IMR-90 (cell line): ENCODE measurements around the gene RTL5. TPM values are rescaled to one million over a fixed set of nuclear protein-coding genes. Genes with fewer than 3 reads are reported as not detected.
A peak's percentile ranks its signal among the peaks of the same experiment; 100 is the strongest.

ENCODE experiments used
- ATAC-seq: fragments of 200-7000 bp; cut with Tn5 transposase; 2 replicates; pipeline ENCODE4 v1.9.1; 2020; ENCODE audit warnings: low read depth, mild to moderate bottlenecking, moderate library complexity
- BruUV-seq: library from RNA; stranded (reverse); fragments of 400-500 nt; replicated peaks from 2 replicates; lab custom pipeline; 2021; lab: Mats Ljungman, UMichigan
- CTCF ChIA-PET: fragments of 300-600 bp; formaldehyde crosslinking; extraction: SDS; loops from one replicate; lab custom pipeline; 2021; ENCODE audit warnings: antibody characterized with exemption; lab: Yijun Ruan, JAX
- POLR2A ChIA-PET: fragments of 300-600 bp; sonication (Branson Sonifier 250); formaldehyde crosslinking; loops from one replicate; lab custom pipeline; 2022; ENCODE audit warnings: antibody characterized with exemption; ENCODE audit not compliant: unreplicated experiment; lab: Charles Lee
- DNase-seq: peaks from one replicate; pipeline ENCODE4 v3.0.0; 2013
- H2AFZ ChIP-seq: replicated peaks from 2 replicates; pipeline ENCODE3; 2013; ENCODE audit warnings: low read length, mild to moderate bottlenecking; ENCODE audit not compliant: poor library complexity
- H2AK5ac ChIP-seq: 2 replicates; pipeline ENCODE4 v1.6.1; 2013; ENCODE audit warnings: low read depth, low read length, inconsistent platforms
- H2AK9ac ChIP-seq: replicated peaks from 2 replicates; pipeline ENCODE3; 2013; ENCODE audit warnings: mild to moderate bottlenecking, low read depth, low read length, moderate library complexity; ENCODE audit not compliant: poor library complexity
- H2BK120ac ChIP-seq: 2 replicates; pipeline ENCODE4 v1.6.1; 2013; ENCODE audit warnings: low read depth, low read length, inconsistent platforms
- H2BK15ac ChIP-seq: 3 replicates; pipeline ENCODE4 v1.6.1; 2013; ENCODE audit warnings: low read depth, low read length, inconsistent platforms
- H2BK20ac ChIP-seq: 2 replicates; pipeline ENCODE4 v1.6.1; 2013; ENCODE audit warnings: low read depth, mild to moderate bottlenecking, inconsistent platforms, low read length, moderate library complexity
- H2BK5ac ChIP-seq: 2 replicates; pipeline ENCODE4 v1.6.1; 2013; ENCODE audit warnings: mild to moderate bottlenecking, low read depth, low read length, inconsistent platforms; ENCODE audit not compliant: poor library complexity, severe bottlenecking
- H3K14ac ChIP-seq: replicated peaks from 2 replicates; pipeline ENCODE4 v1.6.1; 2013; ENCODE audit warnings: low read depth, low read length, inconsistent platforms
- H3K18ac ChIP-seq: 2 replicates; pipeline ENCODE4 v1.6.1; 2013; ENCODE audit warnings: low read depth, low read length, control low read depth
- H3K23ac ChIP-seq: 2 replicates; pipeline ENCODE4 v1.6.1; 2013; ENCODE audit warnings: low read depth, low read length, inconsistent platforms
- H3K27ac ChIP-seq: 2 replicates; pipeline ENCODE4 v1.5.1; 2013; ENCODE audit warnings: mild to moderate bottlenecking, control low read depth, low read length; ENCODE audit not compliant: insufficient read depth
- H3K27me3 ChIP-seq: 2 replicates; pipeline ENCODE4 v1.6.1; 2013; ENCODE audit warnings: low read length; ENCODE audit not compliant: control insufficient read depth, insufficient read depth
- H3K36me3 ChIP-seq: 2 replicates; pipeline ENCODE4 v1.6.1; 2013; ENCODE audit warnings: low read length, mixed read lengths; ENCODE audit not compliant: control insufficient read depth, insufficient read depth
- H3K4ac ChIP-seq: 2 replicates; pipeline ENCODE4 v1.6.1; 2013; ENCODE audit warnings: low read depth, low read length, inconsistent platforms
- H3K4me1 ChIP-seq: 2 replicates; pipeline ENCODE4 v1.6.1; 2013; ENCODE audit warnings: low read length, mixed read lengths; ENCODE audit not compliant: control insufficient read depth, insufficient read depth
- H3K4me2 ChIP-seq: 2 replicates; pipeline ENCODE4 v1.6.1; 2013; ENCODE audit warnings: low read depth, mild to moderate bottlenecking, control low read depth, low read length, moderate library complexity
- H3K4me3 ChIP-seq: 2 replicates; pipeline ENCODE4 v1.5.1; 2013; ENCODE audit warnings: low read depth, mild to moderate bottlenecking, control low read depth, low read length, moderate library complexity; ENCODE audit not compliant: insufficient read depth
- H3K56ac ChIP-seq: 2 replicates; pipeline ENCODE4 v1.6.1; 2013; ENCODE audit warnings: low read length, inconsistent platforms; ENCODE audit not compliant: insufficient read depth; ENCODE audit errors: extremely low read depth
- H3K79me1 ChIP-seq, 2 experiments: 2 replicates each; pipeline ENCODE4 v1.6.1; 2013; ENCODE audit warnings: low read length in 2 of 2, inconsistent platforms in 1 of 2, low read depth in 1 of 2
- H3K9ac ChIP-seq: 2 replicates; pipeline ENCODE4 v1.6.1; 2013; ENCODE audit warnings: low read depth, low read length, control low read depth
- H3K9me1 ChIP-seq: 2 replicates; pipeline ENCODE4 v1.6.1; 2013; ENCODE audit warnings: low read length, inconsistent platforms; ENCODE audit not compliant: insufficient read depth
- H3K9me3 ChIP-seq: 2 replicates; pipeline ENCODE4 v1.6.1; 2013; ENCODE audit warnings: low read length; ENCODE audit not compliant: control insufficient read depth, insufficient read depth
- H4K20me1 ChIP-seq: 2 replicates; pipeline ENCODE4 v1.6.1; 2013; ENCODE audit warnings: low read length, inconsistent platforms; ENCODE audit not compliant: insufficient read depth
- H4K5ac ChIP-seq: 2 replicates; pipeline ENCODE4 v1.6.1; 2013; ENCODE audit warnings: mild to moderate bottlenecking, low read depth, low read length, control low read depth
- H4K8ac ChIP-seq, 2 experiments: 2 replicates each; pipeline ENCODE4 v1.6.1; 2013; ENCODE audit warnings: low read depth in 2 of 2, low read length in 2 of 2, control low read depth in 1 of 2, inconsistent platforms in 1 of 2
- H4K91ac ChIP-seq: 2 replicates; pipeline ENCODE4 v1.6.1; 2013; ENCODE audit warnings: low read depth, low read length, inconsistent platforms; ENCODE audit not compliant: insufficient read depth
- BHLHE40 ChIP-seq: fragments of 150-350 bp; IDR thresholded peaks from 2 replicates; pipeline ENCODE4 v1.6.1; 2016; ENCODE audit warnings: mild to moderate bottlenecking, low read depth, low read length
- CEBPB ChIP-seq: IDR thresholded peaks from 2 replicates; pipeline ENCODE4 v1.6.1; 2012; ENCODE audit warnings: low read depth, low read length, improper control_type of control experiment
- CHD1 ChIP-seq: IDR thresholded peaks from 2 replicates; pipeline ENCODE4 v1.6.1; 2012; ENCODE audit warnings: low read depth, low read length, improper control_type of control experiment
- CTCF ChIP-seq: conservative IDR thresholded peaks from 2 replicates; pipeline ENCODE4 v1.5.1; 2012; ENCODE audit warnings: mild to moderate bottlenecking, low read depth, low read length, improper control_type of control experiment
- ELK1 ChIP-seq: fragments of 150-350 bp; IDR thresholded peaks from 2 replicates; pipeline ENCODE4 v1.6.1; 2016; ENCODE audit warnings: low read depth, mild to moderate bottlenecking, low read length, moderate library complexity, borderline replicate concordance
- FOS ChIP-seq: fragments of 150-350 bp; IDR thresholded peaks from 2 replicates; pipeline ENCODE4 v1.6.1; 2016; ENCODE audit warnings: low read depth, low read length
- MAFK ChIP-seq: IDR thresholded peaks from 2 replicates; pipeline ENCODE4 v1.6.1; 2012; ENCODE audit warnings: low read depth, low read length, improper control_type of control experiment
- MXI1 ChIP-seq: IDR thresholded peaks from 2 replicates; pipeline ENCODE4 v1.6.1; 2012; ENCODE audit warnings: low read depth, mild to moderate bottlenecking, low read length, moderate library complexity, borderline replicate concordance
- NFE2L2 ChIP-seq: fragments of 150-350 bp; IDR thresholded peaks from 2 replicates; pipeline ENCODE4 v1.6.1; 2016; ENCODE audit warnings: low read depth, mild to moderate bottlenecking, low read length
- POLR2A ChIP-seq: IDR thresholded peaks from 2 replicates; pipeline ENCODE4 v1.6.1; 2012; ENCODE audit warnings: mild to moderate bottlenecking, low read depth, low read length
- RAD21 ChIP-seq: IDR thresholded peaks from 2 replicates; pipeline ENCODE4 v1.6.1; 2012; ENCODE audit warnings: low read length, improper control_type of control experiment
- RCOR1 ChIP-seq: IDR thresholded peaks from 2 replicates; pipeline ENCODE4 v1.6.1; 2012; ENCODE audit warnings: mild to moderate bottlenecking, low read length, improper control_type of control experiment; ENCODE audit not compliant: insufficient replicate concordance
- RFX5 ChIP-seq: IDR thresholded peaks from 2 replicates; pipeline ENCODE4 v1.8.0; 2012; ENCODE audit warnings: low read depth, mild to moderate bottlenecking, low read length, moderate library complexity
- USF2 ChIP-seq: fragments of 150-350 bp; IDR thresholded peaks from 2 replicates; pipeline ENCODE4 v1.6.1; 2017; ENCODE audit warnings: mild to moderate bottlenecking, antibody characterized with exemption, low read length, low read depth
- WGBS, 2 experiments: methylation state at CpG; one replicate each; pipeline versions ENCODE4 v1.1.5 to v1.1.7; 2013; ENCODE audit warnings: missing lambda C conversion rate in 2 of 2; ENCODE audit not compliant: insufficient read length in 1 of 2; ENCODE audit errors: extremely low coverage in 2 of 2; 5-methylcytosine and 5-hydroxymethylcytosine counted together
- dilution Hi-C: fragments of 300-500 bp; cut with HindIII; formaldehyde crosslinking; loops from one replicate; pipeline ENCODE4 v1.14.3; 2018; ENCODE audit warnings: low sequenced_read_pairs; ENCODE audit not compliant: unreplicated experiment
- in situ Hi-C: fragments of 300-500 bp; cut with MboI; formaldehyde crosslinking; loops from 3 replicates; pipeline ENCODE4 v1.14.3; 2019; ENCODE audit warnings: low sequenced_read_pairs, inconsistent platforms, mixed read lengths
- intact Hi-C: fragments of 100-400 bp; cut with micrococcal nuclease; formaldehyde crosslinking; loops from 2 replicates; pipeline ENCODE4 v1.10.0; 2022
- polyA plus RNA-seq, 3 experiments: library from polyadenylated mRNA; depleted of rRNA; stranded (reverse); fragments of >200 nt; gene quantifications; 2 replicates each; pipeline ENCODE4 v1.2.3, GENCODE V29; 2012; ENCODE audit warnings: low replicate concordance in 1 of 3
- total RNA-seq: library from RNA; depleted of rRNA; stranded (reverse); fragments of >200 nt; gene quantifications from 2 replicates; pipeline ENCODE4 v1.2.3, GENCODE V29; 2012

The RTL5 gene
- total and polyA plus RNA-seq, 2 of the 4 experiments (the other 2 are of a cell fraction) = 0.90 to 2.5 TPM

- no peak overlapping the region for H2AFZ ChIP-seq
- in situ Hi-C loops (no loop called here), intact Hi-C loops (no loop called here), dilution Hi-C loops (no loop called here)
- H3K56ac ChIP-seq = no peak overlapping the region
- H3K23ac ChIP-seq = no peak overlapping the region
- H3K4me2 ChIP-seq = no peak overlapping the region
- no TSS peak for BruUV-seq
- no peak for TF ChIP-seq FOS
- no peak for TF ChIP-seq MAFK
- no peak for TF ChIP-seq CEBPB
- TF ChIP-seq RFX5 = no peak
- TF ChIP-seq POLR2A = no peak
- TF ChIP-seq BHLHE40 = no peak
- TF ChIP-seq NFE2L2 = no peak
- no peak for TF ChIP-seq RAD21
- no peak for TF ChIP-seq RCOR1
- TF ChIP-seq USF2 = no peak
- no peak for TF ChIP-seq ELK1
- no peak for TF ChIP-seq MXI1
- no peak for TF ChIP-seq CTCF
- no peak for TF ChIP-seq CHD1
- 63% methylated on average over 4 of the region's 6 CpGs; no CpG with 5 or more reads in 1 of the 2 experiments for WGBS, 2 experiments
- no peak overlapping the region for H2BK5ac ChIP-seq
- H3K4ac ChIP-seq = no peak overlapping the region
- H3K9me1 ChIP-seq = no peaks in the 10 kb centered on the region
- H2AK5ac ChIP-seq = peak overlapping the region; percentile 18; the same call in 1 of the 2 replicates
- no peak overlapping the region for H3K9ac ChIP-seq
- H3K27me3 ChIP-seq = peaks cover 50% of the 10 kb centered on the region
- H3K4me1 ChIP-seq = peaks cover 5% of the 10 kb centered on the region; the same call in 1 of the 2 replicates
- no peaks in the 10 kb centered on the region for H3K79me1 ChIP-seq
- H4K8ac ChIP-seq = no peak overlapping the region
- H4K20me1 ChIP-seq = no peaks in the 10 kb centered on the region
- H3K4me3 ChIP-seq = no peak overlapping the region
- H3K27ac ChIP-seq = no peak overlapping the region
- no peaks in the 10 kb centered on the region for H3K36me3 ChIP-seq
- ATAC-seq (no peak), DNase-seq (no peak)
- POLR2A ChIA-PET = no interaction called here
- H2BK15ac ChIP-seq = no peak overlapping the region
- CTCF ChIA-PET = interaction anchor here (1.0 kb wide), 1 partner anchor 60 kb away, joined by 3 read pairs; the partner anchor contains the start of gene PIN4
- H4K5ac ChIP-seq = no peak overlapping the region
- H2BK120ac ChIP-seq = no peak overlapping the region
- no peaks in the 10 kb centered on the region for H3K9me3 ChIP-seq
- no peak overlapping the region for H2BK20ac ChIP-seq
- no peak overlapping the region for H3K14ac ChIP-seq
- H4K91ac ChIP-seq = no peak overlapping the region
- no peak overlapping the region for H3K18ac ChIP-seq
- H2AK9ac ChIP-seq = no peak overlapping the region
Observed at GRCh38 chrX:72120837-72121236, 10.9 kb downstream of the RTL5 start.
